ENCODE measurements around the gene NHP2. TPM values are rescaled to one million over a fixed set of nuclear protein-coding genes. Genes with fewer than 3 reads are reported as not detected.

The NHP2 gene
- total RNA-seq, 1 donor from 2014 or later: 149 TPM

DNA sequence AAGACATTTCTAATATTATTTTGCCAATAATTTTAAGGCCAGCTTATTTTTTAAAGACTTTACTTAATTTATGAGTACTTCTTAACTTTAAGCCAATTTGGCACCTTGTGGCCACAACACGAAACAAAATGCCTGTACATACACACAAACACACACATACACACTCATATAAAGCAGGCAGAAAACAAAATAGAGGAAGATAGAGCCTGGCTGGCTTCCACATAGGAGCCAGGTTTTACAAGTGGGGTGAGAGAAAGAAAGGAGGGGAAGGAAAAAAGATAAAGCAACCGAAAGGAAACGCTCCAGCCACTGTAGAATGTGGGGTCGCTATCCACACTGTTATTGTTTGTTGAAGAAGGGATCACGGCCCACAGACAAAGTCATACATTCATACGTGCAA lies 23.1 kb upstream of the NHP2 start:
- Histone ChIP-seq H3K27ac (ENCODE audit: low read depth, low read length) (no peak overlapping the region), H3K9ac (ENCODE audit: low read length) (no peak overlapping the region), H4K20me1 (ENCODE audit: insufficient read depth, low read length) (no peaks in the 10 kb centered on the region), H2AFZ (ENCODE audit: low read depth, low read length) (no peak overlapping the region), H3K4me2 (ENCODE audit: low read length) (no peak overlapping the region), H3K9me3 (ENCODE audit: insufficient read depth, low read depth, low read length) (no peaks in the 10 kb centered on the region), H3K4me3 (ENCODE audit: insufficient read depth, low read depth, low read length) (no peak overlapping the region), H3K36me3 (ENCODE audit: insufficient read depth, low read length) (no peaks in the 10 kb centered on the region), H3K79me2 (ENCODE audit: insufficient read depth, low read length) (no peaks in the 10 kb centered on the region), H3K27me3 (ENCODE audit: insufficient read depth, low read length) (peaks cover 2% of the 10 kb centered on the region), H3K4me1 (ENCODE audit: insufficient read depth, low read length) (no peaks in the 10 kb centered on the region)
- DNase-seq (ENCODE audit: low read depth) (no peak), FAIRE-seq (no peak)
- Mint-ChIP-seq H3K27me3 (ENCODE audit: low read depth, unreplicated experiment) (no peaks in the 10 kb centered on the region), H3K4me1 (ENCODE audit: low read depth, unreplicated experiment) (no peaks in the 10 kb centered on the region), H3K36me3 (ENCODE audit: low read depth, unreplicated experiment) (no peaks in the 10 kb centered on the region), H3K9me3 (ENCODE audit: unreplicated experiment) (peaks cover 2% of the 10 kb centered on the region), H3K4me3 (ENCODE audit: unreplicated experiment) (no peak overlapping the region), H3K27ac (ENCODE audit: unreplicated experiment) (no peak overlapping the region)
- TF ChIP-seq EZH2 (IDR thresholded peaks at IDR 0.05; ENCODE audit: insufficient read depth, low read length) (no peak), CTCF (IDR thresholded peaks at IDR 0.05; ENCODE audit: insufficient read depth, low read depth, low read length) (no peak)

DNA sequence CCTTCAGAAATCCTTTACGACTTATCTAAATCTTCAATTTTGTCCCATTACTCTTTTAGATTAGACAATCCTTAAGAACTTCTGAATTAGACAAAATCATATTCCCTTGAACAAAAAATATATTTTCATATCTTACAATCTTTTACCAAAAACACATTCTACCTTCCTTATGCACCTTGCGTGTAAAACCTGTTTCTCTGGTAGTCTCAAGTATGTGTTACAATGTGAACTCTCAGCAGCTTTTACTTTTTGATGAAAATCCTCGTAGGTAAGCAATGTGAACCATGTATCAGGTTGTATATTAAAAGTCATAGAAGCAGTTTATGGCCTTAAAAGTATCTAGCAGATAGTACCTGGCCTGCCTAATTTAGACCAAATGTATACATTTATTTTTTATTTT lies 20.8 kb upstream of the NHP2 start:
- H3K9me3 Mint-ChIP-seq (ENCODE audit: unreplicated experiment): peaks cover 1% of the 10 kb centered on the region
- no peaks in the 10 kb centered on the region for H3K9me3 ChIP-seq (ENCODE audit: insufficient read depth, low read depth, low read length)
- H3K27me3 ChIP-seq (ENCODE audit: insufficient read depth, low read length): peaks cover 3% of the 10 kb centered on the region
- no peaks in the 10 kb centered on the region for H4K20me1 ChIP-seq (ENCODE audit: insufficient read depth, low read length)
- no peak overlapping the region for H3K27ac Mint-ChIP-seq (ENCODE audit: unreplicated experiment)
- no peak overlapping the region for H3K4me2 ChIP-seq (ENCODE audit: low read length)
- H3K36me3 Mint-ChIP-seq (ENCODE audit: low read depth, unreplicated experiment): no peaks in the 10 kb centered on the region
- no peaks in the 10 kb centered on the region for H3K27me3 Mint-ChIP-seq (ENCODE audit: low read depth, unreplicated experiment)
- H3K4me3 Mint-ChIP-seq (ENCODE audit: unreplicated experiment): no peak overlapping the region
- H3K79me2 ChIP-seq (ENCODE audit: insufficient read depth, low read length): no peaks in the 10 kb centered on the region
- no peak overlapping the region for H3K27ac ChIP-seq (ENCODE audit: low read depth, low read length)
- no peak for TF ChIP-seq CTCF (IDR thresholded peaks at IDR 0.05; ENCODE audit: insufficient read depth, low read depth, low read length)
- no peak for TF ChIP-seq EZH2 (IDR thresholded peaks at IDR 0.05; ENCODE audit: insufficient read depth, low read length)
- no peak for DNase-seq (ENCODE audit: low read depth)
- no peak overlapping the region for H2AFZ ChIP-seq (ENCODE audit: low read depth, low read length)
- H3K4me1 Mint-ChIP-seq (ENCODE audit: low read depth, unreplicated experiment): no peaks in the 10 kb centered on the region
- FAIRE-seq: no peak
- H3K4me3 ChIP-seq (ENCODE audit: insufficient read depth, low read depth, low read length): no peak overlapping the region
- no peak overlapping the region for H3K9ac ChIP-seq (ENCODE audit: low read length)
- no peaks in the 10 kb centered on the region for H3K36me3 ChIP-seq (ENCODE audit: insufficient read depth, low read length)
- no peaks in the 10 kb centered on the region for H3K4me1 ChIP-seq (ENCODE audit: insufficient read depth, low read length)

GRCh38 chr5:178170455-178170854 lies 16.8 kb upstream of the NHP2 start:
- Histone ChIP-seq H3K9ac (ENCODE audit: low read length) (no peak overlapping the region), H3K9me3 (ENCODE audit: insufficient read depth, low read depth, low read length) (no peaks in the 10 kb centered on the region), H4K20me1 (ENCODE audit: insufficient read depth, low read length) (no peaks in the 10 kb centered on the region), H3K27me3 (ENCODE audit: insufficient read depth, low read length) (peaks cover 11% of the 10 kb centered on the region), H3K27ac (ENCODE audit: low read depth, low read length) (no peak overlapping the region), H3K4me3 (ENCODE audit: insufficient read depth, low read depth, low read length) (no peak overlapping the region), H3K4me2 (ENCODE audit: low read length) (no peak overlapping the region), H3K36me3 (ENCODE audit: insufficient read depth, low read length) (no peaks in the 10 kb centered on the region), H2AFZ (ENCODE audit: low read depth, low read length) (no peak overlapping the region), H3K4me1 (ENCODE audit: insufficient read depth, low read length) (no peaks in the 10 kb centered on the region), H3K79me2 (ENCODE audit: insufficient read depth, low read length) (no peaks in the 10 kb centered on the region)
- Mint-ChIP-seq H3K4me3 (ENCODE audit: unreplicated experiment) (no peak overlapping the region), H3K36me3 (ENCODE audit: low read depth, unreplicated experiment) (no peaks in the 10 kb centered on the region), H3K27ac (ENCODE audit: unreplicated experiment) (no peak overlapping the region), H3K9me3 (ENCODE audit: unreplicated experiment) (no peaks in the 10 kb centered on the region), H3K27me3 (ENCODE audit: low read depth, unreplicated experiment) (no peaks in the 10 kb centered on the region), H3K4me1 (ENCODE audit: low read depth, unreplicated experiment) (no peaks in the 10 kb centered on the region)
- DNase-seq (ENCODE audit: low read depth) (no peak), FAIRE-seq (no peak)
- no peak for TF ChIP-seq CTCF (IDR thresholded peaks at IDR 0.05; ENCODE audit: insufficient read depth, low read depth, low read length)
- TF ChIP-seq EZH2 (IDR thresholded peaks at IDR 0.05; ENCODE audit: insufficient read depth, low read length): no peak
